ENCODE results near the gene BRCC3. TPM values are rescaled to one million over a fixed set of nuclear protein-coding genes. Genes with fewer than 3 reads are reported as not detected.

Gene BRCC3
- total RNA-seq: 10 to 100 TPM; 23.9 to 25.2 TPM

GRCh38 chrX:155070975-155071693 is at the start of gene BRCC3, which contains the start of the genes CMC4 and MTCP1:
TSS of gene BRCC3 (plus strand) at chrX:155071508. CDS start at chrX:155071528, 20 bp downstream.
TSS of gene CMC4 (minus strand) at chrX:155071136. CDS start at chrX:155064023, 7,113 bp downstream.
TSS of gene MTCP1 (minus strand) at chrX:155071136. CDS start at chrX:155066010, 5,126 bp downstream.

GRCh38 chrX:155022585-155022984 is 48.7 kb upstream of the BRCC3 start, which contains the start of gene F8:
TSS of gene F8 (minus strand) at chrX:155022723. CDS start at chrX:155022552, 171 bp downstream.

GRCh38 chrX:155026727-155027508 is 44.4 kb upstream of the BRCC3 start, which contains the start of gene FUNDC2:
TSS of gene FUNDC2 (plus strand) at chrX:155026844. CDS start at chrX:155026939, 95 bp downstream.

Other genes starting within 250 kb of the BRCC3 start
- gene SMIM9, start 236.8 kb upstream of the BRCC3 start, total RNA-seq: not detected
- 10 to 100 TPM; 52.0 to 55.5 TPM for gene F8A1, start 185.2 kb upstream of the BRCC3 start, total RNA-seq
- gene F8, start 48.8 kb upstream of the BRCC3 start, total RNA-seq: 1 to 10 TPM; 2.5 to 2.9 TPM
- gene FUNDC2, start 44.7 kb upstream of the BRCC3 start, total RNA-seq: 10 to 100 TPM; 47.5 to 54.1 TPM
- gene CMC4, start 372 bp upstream of the BRCC3 start, total RNA-seq: 1 to 10 TPM; 3.3 to 5.3 TPM
- gene MTCP1, start 372 bp upstream of the BRCC3 start, total RNA-seq: 10 to 100 TPM; 13.0 to 16.4 TPM
- gene VBP1, start 145.0 kb downstream of the BRCC3 start, total RNA-seq: 10 to 100 TPM; 46.1 to 48.1 TPM
- 1 to 10 TPM; 7.6 to 7.8 TPM for gene RAB39B, start 193.0 kb downstream of the BRCC3 start, total RNA-seq